Measurements from ENCODE around the gene ACHE.

DNA sequence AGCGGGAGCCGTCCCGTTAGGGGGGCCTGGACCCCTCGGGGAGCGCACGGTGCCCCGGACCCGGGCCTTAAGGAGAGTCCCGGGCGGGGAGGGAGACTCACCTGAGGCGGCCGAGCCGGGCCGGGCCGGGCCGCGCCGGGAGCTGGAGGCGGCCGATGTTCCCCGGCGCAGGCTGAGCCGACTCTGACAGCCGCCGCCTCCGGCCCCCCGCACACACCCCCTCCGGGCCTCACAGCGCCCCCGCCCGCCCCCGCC, at the start of gene ACHE:
- TF ChIP-seq, protein P1, sequence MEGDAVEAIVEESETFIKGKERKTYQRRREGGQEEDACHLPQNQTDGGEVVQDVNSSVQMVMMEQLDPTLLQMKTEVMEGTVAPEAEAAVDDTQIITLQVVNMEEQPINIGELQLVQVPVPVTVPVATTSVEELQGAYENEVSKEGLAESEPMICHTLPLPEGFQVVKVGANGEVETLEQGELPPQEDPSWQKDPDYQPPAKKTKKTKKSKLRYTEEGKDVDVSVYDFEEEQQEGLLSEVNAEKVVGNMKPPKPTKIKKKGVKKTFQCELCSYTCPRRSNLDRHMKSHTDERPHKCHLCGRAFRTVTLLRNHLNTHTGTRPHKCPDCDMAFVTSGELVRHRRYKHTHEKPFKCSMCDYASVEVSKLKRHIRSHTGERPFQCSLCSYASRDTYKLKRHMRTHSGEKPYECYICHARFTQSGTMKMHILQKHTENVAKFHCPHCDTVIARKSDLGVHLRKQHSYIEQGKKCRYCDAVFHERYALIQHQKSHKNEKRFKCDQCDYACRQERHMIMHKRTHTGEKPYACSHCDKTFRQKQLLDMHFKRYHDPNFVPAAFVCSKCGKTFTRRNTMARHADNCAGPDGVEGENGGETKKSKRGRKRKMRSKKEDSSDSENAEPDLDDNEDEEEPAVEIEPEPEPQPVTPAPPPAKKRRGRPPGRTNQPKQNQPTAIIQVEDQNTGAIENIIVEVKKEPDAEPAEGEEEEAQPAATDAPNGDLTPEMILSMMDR (IDR thresholded peaks at IDR 0.05), result no peak
- TF ChIP-seq EP300 (IDR thresholded peaks at IDR 0.05) (no peak), POLR2A (IDR thresholded peaks at IDR 0.05) (no peak), POLR2AphosphoS5 (IDR thresholded peaks at IDR 0.05) (no peak)

All from upper lobe of left lung (tissue), 4 donors.